Measurements from ENCODE around the gene TMCO1. TPM values are rescaled to one million over a fixed set of nuclear protein-coding genes. Genes with fewer than 3 reads are reported as not detected.
A peak's percentile ranks its signal among the peaks of the same experiment; 100 is the strongest.
"Not testable (repeated sequence)": the region's sequence is repeated elsewhere in the genome, so short reads cannot be mapped to it uniquely, and the experiment has no call there.

Gene TMCO1
- total RNA-seq, 1 donor from 2014 or later: 24.5 TPM

DNA sequence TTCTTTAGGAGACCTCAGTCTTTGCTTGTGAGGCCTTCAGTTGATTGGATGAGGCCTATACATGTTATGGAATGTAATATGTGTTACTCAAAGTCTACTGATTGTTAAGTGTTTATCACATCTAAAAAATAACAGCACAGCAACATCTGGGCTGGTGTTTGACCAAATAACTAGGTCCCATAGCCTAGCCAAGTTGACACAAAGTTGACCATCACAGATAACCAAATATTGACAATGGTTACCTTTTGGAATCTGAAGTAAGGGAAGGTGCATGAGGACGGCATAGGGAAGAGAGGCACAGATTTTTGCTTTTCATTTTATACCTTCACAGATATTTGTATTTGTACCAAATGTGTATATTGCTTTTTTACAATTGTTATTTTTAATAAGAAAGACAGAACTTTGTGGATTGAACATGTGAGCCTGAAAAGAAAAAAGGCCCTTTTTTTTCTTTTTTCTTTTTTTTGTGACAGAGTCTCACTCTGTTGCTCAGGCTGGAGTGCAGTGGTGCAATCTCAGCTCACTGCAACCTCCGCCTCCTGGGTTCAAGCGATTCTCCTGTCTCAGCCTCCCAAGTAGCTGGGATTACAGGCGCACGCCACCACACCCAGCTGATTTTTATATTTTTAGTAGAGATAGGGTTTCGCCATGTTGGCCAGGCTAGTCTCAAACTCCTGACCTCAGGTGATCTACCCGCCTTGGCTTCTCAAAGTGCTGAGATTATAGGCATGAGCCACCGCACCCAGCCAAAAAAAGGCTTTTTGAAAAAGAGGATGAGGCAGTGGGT, 52.2 kb downstream of the TMCO1 start:
- not testable (repeated sequence) for H3K4me3 ChIP-seq (ENCODE audit: low read length in 3 of 3); H3K27me3 ChIP-seq (ENCODE audit: control insufficient read depth in 3 of 3, insufficient read depth in 3 of 3, low read length in 3 of 3); H3K4me1 ChIP-seq (ENCODE audit: control insufficient read depth in 3 of 3, insufficient read depth in 3 of 3, low read length in 3 of 3); H3K9ac ChIP-seq (ENCODE audit: low read depth in 1 of 3, low read length in 3 of 3); H3K27ac ChIP-seq (ENCODE audit: low read depth, low read length); H3K36me3 ChIP-seq (ENCODE audit: control insufficient read depth in 3 of 3, insufficient read depth in 3 of 3, low read length in 3 of 3); H3K9me3 ChIP-seq (ENCODE audit: control insufficient read depth in 3 of 3, low read length in 3 of 3)

DNA sequence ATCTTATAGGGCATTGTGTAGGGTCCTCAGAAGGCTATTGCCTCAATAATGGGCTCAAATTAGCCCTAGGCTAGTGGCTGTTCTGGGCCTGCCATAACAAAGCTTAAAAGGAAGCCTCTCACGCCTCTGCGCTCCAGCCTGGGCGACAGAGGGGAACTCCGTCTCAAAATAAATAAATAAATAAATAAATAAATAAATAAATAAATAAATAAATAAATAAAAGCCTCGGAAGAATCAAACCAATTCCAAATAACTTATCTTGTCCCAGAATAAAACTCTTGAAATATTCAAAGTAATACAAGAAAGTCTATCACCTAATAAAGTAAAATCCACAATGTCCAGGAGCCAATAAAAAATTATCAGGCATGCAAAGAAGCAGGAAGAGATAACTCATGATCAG, 55.9 kb downstream of the TMCO1 start:
- Histone ChIP-seq H3K9me3 (ENCODE audit: control insufficient read depth in 3 of 3, low read length in 3 of 3) (no peaks in the 10 kb centered on the region), H3K36me3 (ENCODE audit: control insufficient read depth in 3 of 3, insufficient read depth in 3 of 3, low read length in 3 of 3) (no peaks in the 10 kb centered on the region), H3K27me3 (ENCODE audit: control insufficient read depth in 3 of 3, insufficient read depth in 3 of 3, low read length in 3 of 3) (no peaks in the 10 kb centered on the region), H3K9ac (ENCODE audit: low read depth in 1 of 3, low read length in 3 of 3) (no peak overlapping the region), H3K27ac (ENCODE audit: low read depth, low read length) (no peak overlapping the region), H3K4me1 (ENCODE audit: control insufficient read depth in 3 of 3, insufficient read depth in 3 of 3, low read length in 3 of 3) (no peaks in the 10 kb centered on the region), H3K4me3 (ENCODE audit: low read length in 3 of 3) (no peak overlapping the region)

DNA sequence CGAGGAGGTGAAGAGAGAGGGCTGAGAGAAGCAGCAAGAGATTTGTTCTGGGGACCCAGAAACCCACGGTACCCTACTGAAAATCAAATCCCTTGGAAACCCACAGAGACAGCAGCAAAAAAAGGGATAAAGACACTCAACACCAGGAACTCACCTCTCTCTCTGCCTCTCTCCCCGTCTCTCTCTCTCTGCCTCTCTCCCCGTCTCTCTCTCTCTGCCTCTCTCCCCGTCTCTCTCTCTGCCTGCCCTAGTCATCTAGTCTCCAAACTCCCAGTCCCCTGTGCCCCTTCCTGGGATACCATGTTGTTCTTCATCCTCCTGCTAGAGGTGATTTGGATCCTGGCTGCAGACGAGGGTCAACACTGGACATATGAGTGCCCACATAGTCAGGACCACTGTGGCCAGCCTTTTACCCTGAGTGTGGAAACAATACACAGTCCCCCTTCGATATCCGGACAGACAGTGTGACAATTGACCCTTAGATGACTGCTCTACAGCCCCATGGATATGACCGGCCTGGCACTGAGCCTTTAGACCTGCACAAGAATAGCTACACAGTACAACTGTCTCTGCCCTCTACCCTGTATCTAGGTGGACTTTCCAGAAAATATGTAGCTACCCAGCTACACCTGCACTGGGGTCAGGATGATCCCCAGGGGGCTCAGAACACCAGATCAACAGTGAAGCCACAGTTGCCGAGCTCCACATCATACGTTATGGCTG, 60.5 kb downstream of the TMCO1 start:
- no peaks in the 10 kb centered on the region for H3K36me3 ChIP-seq (ENCODE audit: control insufficient read depth in 3 of 3, insufficient read depth in 3 of 3, low read length in 3 of 3)
- H3K4me3 ChIP-seq (ENCODE audit: low read length in 3 of 3): no peak overlapping the region
- no peaks in the 10 kb centered on the region for H3K4me1 ChIP-seq (ENCODE audit: control insufficient read depth in 3 of 3, insufficient read depth in 3 of 3, low read length in 3 of 3)
- H3K9me3 ChIP-seq (ENCODE audit: control insufficient read depth in 3 of 3, low read length in 3 of 3): no peaks in the 10 kb centered on the region
- H3K9ac ChIP-seq (ENCODE audit: low read depth in 1 of 3, low read length in 3 of 3): no peak overlapping the region
- H3K27ac ChIP-seq (ENCODE audit: low read depth, low read length): no peak overlapping the region
- no peaks in the 10 kb centered on the region for H3K27me3 ChIP-seq (ENCODE audit: control insufficient read depth in 3 of 3, insufficient read depth in 3 of 3, low read length in 3 of 3)

DNA sequence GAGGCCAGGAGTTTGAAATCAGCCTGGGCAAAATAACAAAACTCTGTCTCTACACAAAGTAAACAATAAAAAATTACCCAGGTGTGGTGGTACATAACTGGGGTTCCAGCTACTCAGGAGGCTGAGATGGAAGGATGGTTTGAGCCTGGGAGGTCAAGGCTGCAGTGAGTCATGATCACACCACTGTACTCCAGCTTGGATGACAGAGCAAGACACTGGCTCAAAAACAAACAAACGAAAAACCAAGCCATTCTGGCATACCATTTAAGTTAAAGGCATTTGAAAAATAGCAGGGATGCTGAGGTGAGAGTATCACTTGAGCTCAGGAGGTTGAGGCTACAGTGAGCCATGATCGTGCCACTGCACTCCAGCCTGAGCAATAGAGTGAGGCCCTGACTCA, 65.0 kb downstream of the TMCO1 start:
- H3K9me3 ChIP-seq (ENCODE audit: control insufficient read depth in 3 of 3, low read length in 3 of 3): no peaks in the 10 kb centered on the region

GRCh38 chr1:165701922-165702321, 66.7 kb downstream of the TMCO1 start:
- not testable (repeated sequence) for H3K27ac ChIP-seq (ENCODE audit: low read depth, low read length); H3K9ac ChIP-seq (ENCODE audit: low read depth in 1 of 3, low read length in 3 of 3); H3K36me3 ChIP-seq (ENCODE audit: control insufficient read depth in 3 of 3, insufficient read depth in 3 of 3, low read length in 3 of 3); H3K9me3 ChIP-seq (ENCODE audit: control insufficient read depth in 3 of 3, low read length in 3 of 3); H3K27me3 ChIP-seq (ENCODE audit: control insufficient read depth in 3 of 3, insufficient read depth in 3 of 3, low read length in 3 of 3); H3K4me3 ChIP-seq (ENCODE audit: low read length in 3 of 3)
- H3K4me1 ChIP-seq (ENCODE audit: control insufficient read depth in 3 of 3, insufficient read depth in 3 of 3, low read length in 3 of 3): peaks cover 0 to 10% (median 10%) of the 10 kb centered on the region in 3 donors

More for the DNA sequence above, 65.0 kb downstream of the TMCO1 start:
- H3K4me3 ChIP-seq (ENCODE audit: low read length in 3 of 3): no peak overlapping the region
- no peak overlapping the region for H3K27ac ChIP-seq (ENCODE audit: low read depth, low read length)
- no peak overlapping the region for H3K9ac ChIP-seq (ENCODE audit: low read depth in 1 of 3, low read length in 3 of 3)
- H3K36me3 ChIP-seq (ENCODE audit: control insufficient read depth in 3 of 3, insufficient read depth in 3 of 3, low read length in 3 of 3): no peaks in the 10 kb centered on the region
- peaks cover 0 to 2% (median 0%) of the 10 kb centered on the region in 3 donors for H3K4me1 ChIP-seq (ENCODE audit: control insufficient read depth in 3 of 3, insufficient read depth in 3 of 3, low read length in 3 of 3)
- H3K27me3 ChIP-seq (ENCODE audit: control insufficient read depth in 3 of 3, insufficient read depth in 3 of 3, low read length in 3 of 3): no peaks in the 10 kb centered on the region

DNA sequence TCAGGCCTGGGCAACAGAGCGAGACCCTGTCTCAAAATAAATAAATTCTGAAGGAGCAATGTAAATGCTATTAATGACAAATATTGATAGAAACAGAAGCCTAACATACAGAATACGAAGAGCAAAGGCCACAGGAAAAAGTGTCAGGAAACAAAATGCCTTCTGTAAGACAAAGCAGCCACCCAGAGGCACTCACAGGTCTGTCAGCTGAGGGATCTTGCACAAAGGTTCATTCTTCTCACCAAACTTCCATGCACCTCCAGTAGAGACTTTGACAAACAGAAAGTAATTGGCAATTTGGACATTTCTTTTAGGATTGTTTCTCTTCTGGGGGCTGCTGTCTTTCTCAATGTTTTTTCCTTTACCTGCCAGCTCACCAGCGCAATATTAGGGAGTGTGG, 69.1 kb downstream of the TMCO1 start:
- Histone ChIP-seq H3K4me3 (ENCODE audit: low read length in 3 of 3) (no peak overlapping the region), H3K36me3 (ENCODE audit: control insufficient read depth in 3 of 3, insufficient read depth in 3 of 3, low read length in 3 of 3) (no peaks in the 10 kb centered on the region), H3K9me3 (ENCODE audit: control insufficient read depth in 3 of 3, low read length in 3 of 3) (no peaks in the 10 kb centered on the region), H3K4me1 (ENCODE audit: control insufficient read depth in 3 of 3, insufficient read depth in 3 of 3, low read length in 3 of 3) (peaks cover 9 to 20% (median 18%) of the 10 kb centered on the region in 3 donors), H3K9ac (ENCODE audit: low read depth in 1 of 3, low read length in 3 of 3) (no peak overlapping the region), H3K27ac (ENCODE audit: low read depth, low read length) (no peak overlapping the region), H3K27me3 (ENCODE audit: control insufficient read depth in 3 of 3, insufficient read depth in 3 of 3, low read length in 3 of 3) (no peaks in the 10 kb centered on the region)

DNA sequence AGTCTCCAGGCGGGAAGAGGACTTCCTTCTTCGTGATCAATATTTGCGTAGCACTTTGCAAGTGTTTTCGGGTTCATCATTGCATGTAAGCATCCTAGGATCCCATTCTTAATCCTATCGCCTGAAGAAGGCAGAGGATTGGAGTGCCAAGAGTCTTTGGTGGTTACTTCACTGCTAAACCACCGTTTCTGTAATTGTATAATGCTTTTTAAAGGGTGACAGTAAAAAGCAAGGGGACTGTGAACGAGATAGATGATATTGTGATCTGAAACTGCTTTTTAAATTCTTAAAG, 70.0 kb downstream of the TMCO1 start:
- no peaks in the 10 kb centered on the region for H3K27me3 ChIP-seq (ENCODE audit: control insufficient read depth in 3 of 3, insufficient read depth in 3 of 3, low read length in 3 of 3)
- H3K9me3 ChIP-seq (ENCODE audit: control insufficient read depth in 3 of 3, low read length in 3 of 3): no peaks in the 10 kb centered on the region
- peaks cover 0 to 5% (median 0%) of the 10 kb centered on the region in 3 donors for H3K36me3 ChIP-seq (ENCODE audit: control insufficient read depth in 3 of 3, insufficient read depth in 3 of 3, low read length in 3 of 3)
- peak overlapping the region; percentile 75 to 96 (median 93) for H3K4me3 ChIP-seq (ENCODE audit: low read length in 3 of 3)
- peak overlapping the region; percentile 93 for H3K27ac ChIP-seq (ENCODE audit: low read depth, low read length)
- peak overlapping the region; percentile 78 to 95 (median 94) for H3K9ac ChIP-seq (ENCODE audit: low read depth in 1 of 3, low read length in 3 of 3)
- peaks cover 9 to 20% (median 18%) of the 10 kb centered on the region in 3 donors for H3K4me1 ChIP-seq (ENCODE audit: control insufficient read depth in 3 of 3, insufficient read depth in 3 of 3, low read length in 3 of 3)

DNA sequence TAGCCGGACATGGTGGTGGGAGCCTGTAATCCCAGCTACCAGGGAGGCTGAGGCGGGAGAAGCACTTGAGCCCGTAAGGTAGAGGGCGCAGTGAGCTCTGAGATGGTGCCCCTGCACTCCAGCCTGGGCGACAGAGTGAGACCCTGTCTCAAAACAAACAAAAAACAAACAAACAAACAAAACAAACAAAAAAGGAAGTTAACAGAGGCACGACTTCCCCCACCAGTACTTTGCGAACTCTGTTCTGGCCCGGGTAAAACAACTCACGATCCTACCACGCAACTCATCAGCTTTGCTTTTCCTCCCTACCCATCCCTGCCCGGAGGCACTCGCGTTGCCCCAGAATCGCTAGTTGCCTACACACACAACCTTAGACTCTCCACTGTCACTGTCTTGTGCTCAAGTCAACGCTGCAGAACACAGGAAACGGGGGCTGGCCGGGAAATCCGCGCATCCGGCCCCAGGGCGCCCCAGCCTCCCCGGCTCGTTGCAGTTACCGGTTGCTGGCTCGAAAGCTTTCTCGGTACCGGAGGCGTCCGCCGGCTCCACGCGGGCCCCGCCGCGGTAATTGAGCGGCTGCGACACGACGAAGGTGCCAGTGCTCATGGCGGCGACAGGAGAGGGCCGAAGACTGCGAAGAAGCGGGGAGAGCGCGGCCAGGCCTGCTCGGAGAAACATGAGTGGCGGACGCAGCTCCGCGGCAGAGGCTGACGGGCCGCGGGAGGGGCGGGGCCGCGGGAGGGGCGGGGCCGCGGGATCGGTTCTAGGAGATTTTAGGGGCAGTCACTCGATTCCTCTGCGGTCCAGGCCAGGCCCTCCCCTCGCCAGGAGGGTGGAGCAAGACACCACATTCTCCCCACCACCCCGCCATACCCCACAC, 70.5 kb downstream of the TMCO1 start, which contains the start of gene ALDH9A1:
Gene ALDH9A1, minus strand, starts transcription at position 682 of the 880 bp plus-strand sequence. Its CDS starts 4 bp downstream, at position 678.
- Histone ChIP-seq H3K4me3 (ENCODE audit: low read length in 3 of 3) (peak within 1 kb of the TSS; percentile 93 to 97 (median 96)), H3K36me3 (ENCODE audit: control insufficient read depth in 3 of 3, insufficient read depth in 3 of 3, low read length in 3 of 3) (peaks cover 0 to 5% (median 0%) of the 10 kb centered on the region in 3 donors), H3K9me3 (ENCODE audit: control insufficient read depth in 3 of 3, low read length in 3 of 3) (no peaks in the 10 kb centered on the region), H3K9ac (ENCODE audit: low read depth in 1 of 3, low read length in 3 of 3) (peak within 1 kb of the TSS; percentile 82 to 95 (median 94)), H3K27ac (ENCODE audit: low read depth, low read length) (peak within 1 kb of the TSS; percentile 93), H3K27me3 (ENCODE audit: control insufficient read depth in 3 of 3, insufficient read depth in 3 of 3, low read length in 3 of 3) (no peaks in the 10 kb centered on the region), H3K4me1 (ENCODE audit: control insufficient read depth in 3 of 3, insufficient read depth in 3 of 3, low read length in 3 of 3) (peaks cover 9 to 20% (median 18%) of the 10 kb centered on the region in 3 donors)

- H3K9me3 ChIP-seq (ENCODE audit: control insufficient read depth in 3 of 3, low read length in 3 of 3): no peaks in the 10 kb centered on the region
- H3K9ac ChIP-seq (ENCODE audit: low read depth in 1 of 3, low read length in 3 of 3): peak overlapping the region in 2 of 3 donors; percentile 94 to 95
- H3K4me1 ChIP-seq (ENCODE audit: control insufficient read depth in 3 of 3, insufficient read depth in 3 of 3, low read length in 3 of 3): peaks cover 9 to 20% (median 18%) of the 10 kb centered on the region in 3 donors
- peak overlapping the region; percentile 87 to 97 (median 96) for H3K4me3 ChIP-seq (ENCODE audit: low read length in 3 of 3)
- H3K27ac ChIP-seq (ENCODE audit: low read depth, low read length): peak overlapping the region; percentile 93
- no peaks in the 10 kb centered on the region for H3K27me3 ChIP-seq (ENCODE audit: control insufficient read depth in 3 of 3, insufficient read depth in 3 of 3, low read length in 3 of 3)
- peaks cover 0 to 5% (median 0%) of the 10 kb centered on the region in 3 donors for H3K36me3 ChIP-seq (ENCODE audit: control insufficient read depth in 3 of 3, insufficient read depth in 3 of 3, low read length in 3 of 3)
Measured at GRCh38 chr1:165697491-165697880, 71.2 kb downstream of the TMCO1 start.

Data from skeletal muscle tissue (tissue), 4 donors.